Upper lobe of left lung (tissue), 6 donors: ENCODE measurements around the gene WNT6. TPM values are rescaled to one million over a fixed set of nuclear protein-coding genes. Genes with fewer than 3 reads are reported as not detected.

Experiments
- ATAC-seq, 2 donors: fragments of 200-7000 bp; cut with Tn5 transposase; one replicate each; pipeline ENCODE4 v1.9.1; 2022; ENCODE audit warnings: mild to moderate bottlenecking in 2 of 2, moderate library complexity in 2 of 2; ENCODE audit not compliant: low FRiP score in 2 of 2
- DNase-seq, 2 donors: peaks; one replicate each; pipeline ENCODE4 v3.0.0-alpha.2; 2019 to 2020
- H3K27ac ChIP-seq, 4 donors: fragments of 200-600 bp; sonication (generic); one replicate each; pipeline ENCODE4 v1.5.1; 2016 to 2019
- H3K27me3 ChIP-seq, 4 donors: fragments of 200-600 bp; sonication (generic); one replicate each; pipeline ENCODE4 v1.5.1; 2017 to 2019
- H3K36me3 ChIP-seq, 4 donors: fragments of 200-600 bp; sonication (generic); one replicate each; pipeline ENCODE4 v1.5.1; 2016 to 2019
- H3K4me1 ChIP-seq, 4 donors: fragments of 200-600 bp; sonication (generic); one replicate each; pipeline ENCODE4 v1.5.1; 2018 to 2019
- H3K4me3 ChIP-seq, 4 donors: fragments of 200-600 bp; sonication (generic); one replicate each; pipeline ENCODE4 v1.5.1; 2017 to 2019; ENCODE audit warnings: mild to moderate bottlenecking in 2 of 4, moderate library complexity in 1 of 4
- H3K9me3 ChIP-seq, 4 donors: fragments of 200-600 bp; sonication (generic); one replicate each; pipeline ENCODE4 v1.5.1; 2018 to 2019
- CTCF ChIP-seq, 6 experiments: fragments of 450-650 bp in 4 of 6; fragments of 200-600 bp in 2 of 6; sonication (generic) in 2 of 6; IDR thresholded peaks; one replicate each; pipeline ENCODE4 v1.5.1; 2016 to 2019; ENCODE audit warnings: antibody characterized with exemption in 6 of 6
- EP300 ChIP-seq, 4 donors: sonication (generic); formaldehyde crosslinking; IDR thresholded peaks; one replicate each; pipeline ENCODE4 v1.5.1; 2017; ENCODE audit warnings: antibody characterized with exemption in 4 of 4, control low read depth in 2 of 4
- POLR2A ChIP-seq, 4 donors: fragments of 450-650 bp; IDR thresholded peaks; one replicate each; pipeline ENCODE4 v1.5.1; 2016 to 2017; ENCODE audit warnings: antibody characterized with exemption in 4 of 4, mild to moderate bottlenecking in 2 of 4
- POLR2AphosphoS5 ChIP-seq, 2 donors: sonication (generic); formaldehyde crosslinking; IDR thresholded peaks; one replicate each; pipeline ENCODE4 v1.5.1; 2017; ENCODE audit warnings: antibody characterized with exemption in 2 of 2
- WGBS, 2 donors: methylation state at CpG; one replicate each; pipeline ENCODE4 v1.1.5; 2017 to 2018; 5-methylcytosine and 5-hydroxymethylcytosine counted together
- total RNA-seq, 6 donors: library from RNA; depleted of rRNA in 4 of 6; stranded (reverse); fragments of >200 nt in 4 of 6; gene quantifications; one replicate each; pipeline versions ENCODE4 v1.1.0 to v1.2.1, GENCODE V29; 2016 to 2021
- donor health status: DM: no; HTN: no; CAD: no; lungs with moderate emphysema.
- donor health status: DM: no; HTN: yes; CAD: no; lungs with severe emphysema.

Gene WNT6
- total RNA-seq, 6 donors from 2014 or later: 0.31 to 4.2 (median 0.44) TPM; not detected in 3

- DNase-seq (no peak), ATAC-seq (no peak)
- H3K27me3 ChIP-seq: peaks cover 0 to 53% (median 20%) of the 10 kb centered on the region in 4 donors
- 11 to 15% methylated on average over 3 to 11 of the region's 11 CpGs for WGBS, 2 donors
- H3K4me3 ChIP-seq: peak overlapping the region in 3 of 4 donors; percentile 25 to 40 (median 37)
- TF ChIP-seq EP300 (IDR thresholded peaks at IDR 0.05) (no peak), POLR2AphosphoS5 (IDR thresholded peaks at IDR 0.05) (no peak)
- H3K36me3 ChIP-seq: no peaks in the 10 kb centered on the region
- peak overlapping the region in 2 of 4 donors; percentile 21 to 38 for H3K27ac ChIP-seq
- H3K4me1 ChIP-seq: peaks cover 18 to 32% (median 24%) of the 10 kb centered on the region in 4 donors
- H3K9me3 ChIP-seq: no peaks in the 10 kb centered on the region
These were observed 20.1 kb downstream of the WNT6 start for GRCh38 chr2:218879776-218880101.

DNA sequence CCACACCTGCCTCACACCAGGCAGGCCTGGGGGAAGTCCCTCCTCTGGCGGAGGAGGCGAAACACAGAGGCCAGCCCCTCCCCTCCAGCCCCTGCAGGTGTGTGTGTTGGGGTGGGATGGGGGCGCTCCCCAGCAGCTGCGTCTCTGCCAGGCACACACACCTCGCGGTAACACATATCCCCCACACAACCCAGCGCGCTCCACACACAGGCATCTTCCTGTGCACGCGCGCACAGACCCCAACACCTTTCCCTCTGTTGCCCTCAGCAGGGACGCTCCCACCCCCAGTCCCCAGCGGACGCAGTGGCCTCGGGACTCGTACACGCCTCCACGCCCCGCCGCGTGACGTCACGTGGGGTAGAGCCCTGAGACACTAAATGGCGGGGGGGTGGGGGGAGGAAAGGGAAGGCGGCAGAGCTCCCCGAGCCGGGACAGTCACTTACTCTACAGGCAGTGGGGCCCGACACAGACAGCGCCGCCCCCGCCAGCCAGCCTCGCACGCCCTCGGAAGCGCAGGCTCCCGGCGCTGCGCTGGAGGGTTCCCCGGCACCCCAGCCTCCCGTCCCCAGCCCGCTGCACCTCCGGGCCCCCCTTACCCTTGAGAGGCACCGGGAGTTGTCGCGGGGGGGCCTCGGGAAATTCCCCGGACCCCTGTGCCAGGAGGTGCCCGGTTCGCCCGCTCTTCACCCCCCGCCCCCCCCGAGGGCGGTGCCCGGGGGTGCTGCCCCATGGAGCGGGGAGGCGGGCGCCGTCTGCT is 20.7 kb downstream of the WNT6 start, which contains the start of gene WNT10A:
TSS of gene WNT10A (plus strand) at position 751 of the 757 bp plus-strand sequence. CDS start 144 bp downstream, outside the sequence.
- 1 to 3% methylated on average over 15 to 43 of the region's 58 CpGs for WGBS, 2 donors
- TF ChIP-seq POLR2AphosphoS5 (IDR thresholded peaks at IDR 0.05) (no peak), POLR2A (IDR thresholded peaks at IDR 0.05) (peak in 1 of 4 donors; percentile 16)
- Histone ChIP-seq H3K4me1 (peaks cover 18 to 32% (median 24%) of the 10 kb centered on the region in 4 donors), H3K36me3 (no peaks in the 10 kb centered on the region), H3K27me3 (peaks cover 0 to 53% (median 19%) of the 10 kb centered on the region in 4 donors), H3K4me3 (peak within 1 kb of the TSS in 3 of 4 donors; percentile 25 to 40 (median 37)), H3K27ac (peak within 1 kb of the TSS in 2 of 4 donors; percentile 21 to 38), H3K9me3 (no peaks in the 10 kb centered on the region)
- ATAC-seq (peak in 1 of 2 donors; percentile 2), DNase-seq (peak; percentile 37 to 94)

GRCh38 chr2:218880859-218881594 is 21.4 kb downstream of the WNT6 start:
- peak overlapping the region in 3 of 4 donors; percentile 25 to 40 (median 37) for H3K4me3 ChIP-seq

DNA sequence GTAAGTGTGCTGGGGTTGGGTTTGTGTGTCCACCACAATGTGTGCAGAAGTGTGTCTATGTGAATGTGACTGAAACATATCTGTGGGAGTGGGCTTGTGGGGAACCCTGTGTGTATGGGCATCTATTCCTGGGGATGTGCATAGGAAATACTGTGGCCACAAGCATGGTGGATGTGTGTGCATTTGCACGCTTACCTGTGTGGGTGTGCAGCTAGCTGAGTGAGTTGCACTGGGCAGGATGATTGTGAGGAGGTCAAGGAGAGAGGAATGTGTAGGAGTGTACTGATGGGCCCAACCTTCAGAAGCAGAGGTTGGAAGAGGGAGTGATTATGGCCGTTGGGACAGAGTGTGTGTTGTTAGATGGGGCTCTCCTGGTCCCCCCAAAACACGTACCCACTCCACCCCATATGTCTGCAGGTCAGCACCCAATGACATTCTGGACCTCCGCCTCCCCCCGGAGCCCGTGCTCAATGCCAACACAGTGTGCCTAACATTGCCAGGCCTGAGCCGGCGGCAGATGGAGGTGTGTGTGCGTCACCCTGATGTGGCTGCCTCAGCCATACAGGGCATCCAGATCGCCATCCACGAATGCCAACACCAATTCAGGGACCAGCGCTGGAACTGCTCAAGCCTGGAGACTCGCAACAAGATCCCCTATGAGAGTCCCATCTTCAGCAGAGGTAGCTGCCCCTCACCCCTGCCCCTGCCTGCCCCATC is 22.3 kb downstream of the WNT6 start:
- ATAC-seq: no peak
- Histone ChIP-seq H3K4me1 (peaks cover 18 to 32% (median 24%) of the 10 kb centered on the region in 4 donors), H3K27ac (no peak overlapping the region), H3K4me3 (no peak overlapping the region), H3K27me3 (peaks cover 0 to 53% (median 19%) of the 10 kb centered on the region in 4 donors), H3K36me3 (no peaks in the 10 kb centered on the region), H3K9me3 (no peaks in the 10 kb centered on the region)
- WGBS, 2 donors: 63 to 64% methylated on average over 9 to 12 of the region's 13 CpGs
- no peak for TF ChIP-seq CTCF (IDR thresholded peaks at IDR 0.05)
- no peak for TF ChIP-seq POLR2A (IDR thresholded peaks at IDR 0.05)
- no peak for TF ChIP-seq POLR2AphosphoS5 (IDR thresholded peaks at IDR 0.05)
- no peak for TF ChIP-seq EP300 (IDR thresholded peaks at IDR 0.05)
- DNase-seq: no peak

More at GRCh38 chr2:218880859-218881594, 21.4 kb downstream of the WNT6 start:
- Histone ChIP-seq H3K36me3 (no peaks in the 10 kb centered on the region), H3K27ac (peak overlapping the region in 2 of 4 donors; percentile 21 to 38), H3K9me3 (no peaks in the 10 kb centered on the region), H3K27me3 (peaks cover 0 to 53% (median 19%) of the 10 kb centered on the region in 4 donors), H3K4me1 (peaks cover 18 to 32% (median 24%) of the 10 kb centered on the region in 4 donors)
- 14 to 30% methylated on average over 1 to 10 of the region's 24 CpGs for WGBS, 2 donors
- DNase-seq: peak in 1 of 2 donors; percentile 86
- no peak for ATAC-seq
- no peak for TF ChIP-seq EP300 (IDR thresholded peaks at IDR 0.05)
- no peak for TF ChIP-seq POLR2AphosphoS5 (IDR thresholded peaks at IDR 0.05)
- TF ChIP-seq POLR2A (IDR thresholded peaks at IDR 0.05): no peak
- TF ChIP-seq CTCF (IDR thresholded peaks at IDR 0.05): no peak

- ATAC-seq: no peak
- TF ChIP-seq POLR2A (IDR thresholded peaks at IDR 0.05) (no peak), EP300 (IDR thresholded peaks at IDR 0.05) (no peak)
- Histone ChIP-seq H3K36me3 (no peaks in the 10 kb centered on the region), H3K4me3 (no peak overlapping the region), H3K27ac (no peak overlapping the region), H3K27me3 (peaks cover 0 to 53% (median 19%) of the 10 kb centered on the region in 4 donors), H3K9me3 (no peaks in the 10 kb centered on the region), H3K4me1 (peaks cover 18 to 32% (median 24%) of the 10 kb centered on the region in 4 donors)
- DNase-seq: no peak
- whole genome bisulfite sequencing, 2 donors: 50 to 63% methylated on average over 1 of the region's 1 CpG
These were observed 22.8 kb downstream of the WNT6 start for GRCh38 chr2:218882461-218882816.
